ENCODE measurements around the gene CFI.

GRCh38 chr4:109708435-109708834, 93.4 kb downstream of the CFI start:
- TF ChIP-seq EZH2 (IDR thresholded peaks at IDR 0.05; ENCODE audit: insufficient read depth, poor library complexity, severe bottlenecking) (no peak), EZH2phosphoT487 (IDR thresholded peaks at IDR 0.05; ENCODE audit: insufficient read depth, low read depth) (no peak)
